HEK293T (cell line): ENCODE measurements around the gene TNS3.

Source experiments
- CTCF ChIA-PET: fragments of 350-600 bp; formaldehyde crosslinking; extraction: SDS; loops from one replicate; lab custom pipeline; 2021; ENCODE audit warnings: antibody characterized with exemption, inconsistent platforms; lab: Yijun Ruan, JAX
- POLR2A ChIA-PET: fragments of 350-600 bp; formaldehyde crosslinking; extraction: SDS; loops from one replicate; lab custom pipeline; 2020; ENCODE audit warnings: antibody characterized with exemption, inconsistent platforms; lab: Yijun Ruan, JAX
- DNase-seq: peaks from one replicate; pipeline ENCODE4 v3.0.0; 2012; ENCODE audit warnings: mixed read lengths; ENCODE audit errors: extremely low spot score
- ARNT ChIP-seq: fragments of 450-650 bp; IDR thresholded peaks from 2 replicates; pipeline ENCODE4 v1.6.1; 2017; ENCODE audit warnings: mild to moderate bottlenecking
- BHLHE40 ChIP-seq: fragments of 450-650 bp; IDR thresholded peaks from 2 replicates; pipeline ENCODE4 v1.6.1; 2016; ENCODE audit warnings: mild to moderate bottlenecking, moderate library complexity, borderline replicate concordance
- CTBP1 ChIP-seq: fragments of 450-650 bp; IDR thresholded peaks from 2 replicates; pipeline ENCODE4 v1.6.1; 2016; ENCODE audit warnings: borderline replicate concordance
- ELF4 ChIP-seq: fragments of 450-650 bp; IDR thresholded peaks from 2 replicates; pipeline ENCODE4 v1.6.1; 2017; ENCODE audit warnings: antibody characterized with exemption
- FOXA1 ChIP-seq: fragments of 450-650 bp; IDR thresholded peaks from 2 replicates; pipeline ENCODE4 v1.6.1; 2016; ENCODE audit warnings: mild to moderate bottlenecking
- FOXK2 ChIP-seq: fragments of 450-650 bp; IDR thresholded peaks from 2 replicates; pipeline ENCODE4 v1.6.1; 2016; ENCODE audit warnings: mild to moderate bottlenecking
- FOXM1 ChIP-seq: fragments of 450-650 bp; IDR thresholded peaks from 2 replicates; pipeline ENCODE4 v1.6.1; 2017; ENCODE audit warnings: mild to moderate bottlenecking, borderline replicate concordance
- HDGF ChIP-seq: fragments of 450-650 bp; IDR thresholded peaks from 2 replicates; pipeline ENCODE4 v1.6.1; 2017; ENCODE audit warnings: antibody characterized with exemption, borderline replicate concordance
- L3MBTL2 ChIP-seq: fragments of 450-650 bp; conservative IDR thresholded peaks from 2 replicates; pipeline ENCODE4 v1.6.1; 2016; ENCODE audit warnings: mild to moderate bottlenecking
- LEF1 ChIP-seq: fragments of 450-650 bp; IDR thresholded peaks from 2 replicates; pipeline ENCODE4 v1.6.1; 2017; ENCODE audit warnings: mild to moderate bottlenecking, borderline replicate concordance
- NFRKB ChIP-seq: fragments of 450-650 bp; IDR thresholded peaks from 2 replicates; pipeline ENCODE4 v1.6.1; 2016; ENCODE audit warnings: mild to moderate bottlenecking, moderate library complexity
- PKNOX1 ChIP-seq: fragments of 450-650 bp; IDR thresholded peaks from 2 replicates; pipeline ENCODE4 v1.6.1; 2016
- SP1 ChIP-seq: fragments of 450-650 bp; IDR thresholded peaks from 2 replicates; pipeline ENCODE4 v1.6.1; 2017
- SUZ12 ChIP-seq: fragments of 450-650 bp; IDR thresholded peaks from 2 replicates; pipeline ENCODE4 v1.6.1; 2016; ENCODE audit warnings: mild to moderate bottlenecking
- TARDBP ChIP-seq: fragments of 450-650 bp; IDR thresholded peaks from 2 replicates; pipeline ENCODE4 v1.6.1; 2016
- ZNF384 ChIP-seq: fragments of 450-650 bp; IDR thresholded peaks from 2 replicates; pipeline ENCODE4 v1.6.1; 2016

TNS3 gene

GRCh38 chr7:47428768-47429472 lies 153.0 kb downstream of the TNS3 start:
- TF ChIP-seq HDGF, result no peak
- no peak for TF ChIP-seq LEF1
- TF ChIP-seq CTBP1, result no peak
- no peak for TF ChIP-seq NFRKB
- TF ChIP-seq L3MBTL2, result no peak
- no peak for TF ChIP-seq FOXK2
- no peak for TF ChIP-seq TARDBP
- no peak for TF ChIP-seq ZNF384
- no peak for TF ChIP-seq PKNOX1
- TF ChIP-seq FOXA1, result no peak
- no peak for TF ChIP-seq ARNT
- TF ChIP-seq FOXM1, result no peak
- TF ChIP-seq ELF4, result no peak
- TF ChIP-seq SUZ12, result no peak
- ChIA-PET CTCF (no interaction called here), POLR2A (no interaction called here)
- DNase-seq, result no peak

- ChIA-PET CTCF (interaction anchor here (0.7 kb wide), 1 partner anchor 1179 kb away, joined by 4 read pairs; no protein-coding TSS in a partner anchor), POLR2A (no interaction called here)
- no peak for TF ChIP-seq SP1
- no peak for TF ChIP-seq FOXM1
- TF ChIP-seq PKNOX1, result no peak
- no peak for TF ChIP-seq ZNF384
- no peak for TF ChIP-seq LEF1
- TF ChIP-seq NFRKB, result no peak
- TF ChIP-seq CTBP1, result no peak
- no peak for TF ChIP-seq L3MBTL2
- TF ChIP-seq HDGF, result no peak
- no peak for DNase-seq
Measured at GRCh38 chr7:47428052-47428767, 153.7 kb downstream of the TNS3 start.

- TF ChIP-seq SP1 (no peak), ELF4 (no peak), FOXK2 (no peak)
- CTCF ChIA-PET, result no interaction called here
- POLR2A ChIA-PET, result no interaction called here
- DNase-seq, result no peak
Measured at GRCh38 chr7:47427051-47427643, 154.8 kb downstream of the TNS3 start.

GRCh38 chr7:47424523-47424922 lies 157.4 kb downstream of the TNS3 start:
- DNase-seq, result no peak
- POLR2A ChIA-PET, result no interaction called here
- TF ChIP-seq BHLHE40 (no peak), ELF4 (no peak), HDGF (no peak), L3MBTL2 (no peak), NFRKB (no peak), SUZ12 (no peak), FOXM1 (no peak), PKNOX1 (no peak), FOXA1 (no peak), LEF1 (no peak), ZNF384 (no peak), SP1 (no peak), ARNT (no peak), TARDBP (no peak), FOXK2 (no peak), CTBP1 (no peak)
- CTCF ChIA-PET, result no interaction called here

GRCh38 chr7:47423196-47423595 lies 158.7 kb downstream of the TNS3 start:
- POLR2A ChIA-PET, result no interaction called here
- DNase-seq, result no peak
- CTCF ChIA-PET, result no interaction called here
- TF ChIP-seq SUZ12, result no peak
- TF ChIP-seq L3MBTL2, result no peak
- no peak for TF ChIP-seq NFRKB
- no peak for TF ChIP-seq LEF1
- no peak for TF ChIP-seq ARNT
- TF ChIP-seq CTBP1, result no peak
- TF ChIP-seq ZNF384, result no peak
- TF ChIP-seq FOXK2, result no peak
- TF ChIP-seq ELF4, result no peak
- no peak for TF ChIP-seq BHLHE40
- no peak for TF ChIP-seq TARDBP
- no peak for TF ChIP-seq PKNOX1
- no peak for TF ChIP-seq FOXM1
- TF ChIP-seq SP1, result no peak
- no peak for TF ChIP-seq FOXA1
